Measurements from ENCODE around the gene USH1G. TPM values are rescaled to one million over a fixed set of nuclear protein-coding genes. Genes with fewer than 3 reads are reported as not detected.

The USH1G gene
- polyA plus RNA-seq, 1 donor from 2014 or later = not detected

GRCh38 chr17:74900208-74900607, 22.8 kb downstream of the USH1G start:
- Histone ChIP-seq H3K4me3 (ENCODE audit: low read length) (no peak overlapping the region), H3K79me2 (replicated peaks; ENCODE audit: insufficient read depth, low read length) (no peaks in the 10 kb centered on the region), H4K20me1 (ENCODE audit: insufficient read depth) (no peaks in the 10 kb centered on the region), H3K27ac (ENCODE audit: low read length) (no peak overlapping the region), H3K36me3 (ENCODE audit: insufficient read depth, low read length) (no peaks in the 10 kb centered on the region), H3F3A (ENCODE audit: insufficient read depth, low read length, poor library complexity, severe bottlenecking) (no peaks in the 10 kb centered on the region), H3K9me2 (ENCODE audit: insufficient read depth, low read length) (no peaks in the 10 kb centered on the region), H2AFZ (ENCODE audit: low read depth, low read length) (no peak overlapping the region), H3K4me2 (ENCODE audit: low read length) (no peak overlapping the region), H3K27me3 (ENCODE audit: insufficient read depth, low read depth, low read length) (peaks cover 15% of the 10 kb centered on the region), H3K9me3 (ENCODE audit: low read length) (no peaks in the 10 kb centered on the region), H3K9ac (ENCODE audit: low read length) (no peak overlapping the region)
- no peak for TF ChIP-seq EP300 (conservative IDR thresholded peaks at IDR 0.05; ENCODE audit: poor library complexity, severe bottlenecking)
- TF ChIP-seq SMC3 (conservative IDR thresholded peaks at IDR 0.05; ENCODE audit: poor library complexity) = no peak
- no peak for TF ChIP-seq REST (IDR thresholded peaks at IDR 0.05; ENCODE audit: borderline replicate concordance)

DNA sequence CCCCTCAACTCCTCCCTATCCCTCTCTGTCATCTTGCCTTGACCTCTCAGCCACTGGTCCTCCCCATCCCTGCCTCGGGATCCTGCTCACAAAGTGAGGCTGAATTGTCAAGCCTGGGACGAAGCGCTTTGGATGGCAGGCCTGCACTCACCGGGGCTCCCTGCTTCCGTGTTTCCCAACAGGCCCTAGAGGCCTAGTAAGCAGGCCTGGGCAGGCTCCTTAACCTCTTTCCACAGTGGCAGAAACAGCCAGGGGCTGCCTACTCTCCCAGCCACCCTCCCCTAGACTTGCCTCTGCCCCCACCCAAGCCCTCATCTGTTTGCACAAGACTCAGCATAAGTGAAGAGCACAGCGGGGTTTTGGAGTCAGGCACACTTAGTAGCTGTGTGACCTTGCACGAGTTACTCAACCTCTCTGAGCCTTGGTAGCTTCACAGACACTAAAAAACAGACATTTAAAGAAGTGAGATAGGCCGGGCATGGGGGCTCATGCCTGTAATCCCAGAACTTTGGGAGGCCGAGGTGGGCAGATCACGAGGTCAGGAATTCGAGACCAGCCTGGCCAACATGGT, 24.6 kb downstream of the USH1G start:
- TF ChIP-seq EP300 (conservative IDR thresholded peaks at IDR 0.05; ENCODE audit: poor library complexity, severe bottlenecking) = no peak
- TF ChIP-seq, protein P1, sequence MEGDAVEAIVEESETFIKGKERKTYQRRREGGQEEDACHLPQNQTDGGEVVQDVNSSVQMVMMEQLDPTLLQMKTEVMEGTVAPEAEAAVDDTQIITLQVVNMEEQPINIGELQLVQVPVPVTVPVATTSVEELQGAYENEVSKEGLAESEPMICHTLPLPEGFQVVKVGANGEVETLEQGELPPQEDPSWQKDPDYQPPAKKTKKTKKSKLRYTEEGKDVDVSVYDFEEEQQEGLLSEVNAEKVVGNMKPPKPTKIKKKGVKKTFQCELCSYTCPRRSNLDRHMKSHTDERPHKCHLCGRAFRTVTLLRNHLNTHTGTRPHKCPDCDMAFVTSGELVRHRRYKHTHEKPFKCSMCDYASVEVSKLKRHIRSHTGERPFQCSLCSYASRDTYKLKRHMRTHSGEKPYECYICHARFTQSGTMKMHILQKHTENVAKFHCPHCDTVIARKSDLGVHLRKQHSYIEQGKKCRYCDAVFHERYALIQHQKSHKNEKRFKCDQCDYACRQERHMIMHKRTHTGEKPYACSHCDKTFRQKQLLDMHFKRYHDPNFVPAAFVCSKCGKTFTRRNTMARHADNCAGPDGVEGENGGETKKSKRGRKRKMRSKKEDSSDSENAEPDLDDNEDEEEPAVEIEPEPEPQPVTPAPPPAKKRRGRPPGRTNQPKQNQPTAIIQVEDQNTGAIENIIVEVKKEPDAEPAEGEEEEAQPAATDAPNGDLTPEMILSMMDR (IDR thresholded peaks at IDR 0.05; ENCODE audit: poor library complexity, severe bottlenecking) = no peak
- TF ChIP-seq SMC3 (conservative IDR thresholded peaks at IDR 0.05; ENCODE audit: poor library complexity) = no peak
- TF ChIP-seq MXI1 (conservative IDR thresholded peaks at IDR 0.05; ENCODE audit: poor library complexity, severe bottlenecking) = no peak
- no peak for TF ChIP-seq RAD21 (conservative IDR thresholded peaks at IDR 0.05)
- TF ChIP-seq EZH2 (IDR thresholded peaks at IDR 0.05; ENCODE audit: borderline replicate concordance, insufficient read depth, low read length, poor library complexity, severe bottlenecking) = no peak
- no peak for TF ChIP-seq REST (IDR thresholded peaks at IDR 0.05; ENCODE audit: borderline replicate concordance)
- TF ChIP-seq POLR2AphosphoS5 (IDR thresholded peaks at IDR 0.05) = no peak
- no peak for TF ChIP-seq TAF1 (IDR thresholded peaks at IDR 0.05; ENCODE audit: low read depth)
- Histone ChIP-seq H3K9me3 (ENCODE audit: low read length) (no peaks in the 10 kb centered on the region), H2AFZ (ENCODE audit: low read depth, low read length) (no peak overlapping the region), H3K36me3 (ENCODE audit: insufficient read depth, low read length) (no peaks in the 10 kb centered on the region), H3K9me2 (ENCODE audit: insufficient read depth, low read length) (no peaks in the 10 kb centered on the region), H3K27ac (ENCODE audit: low read length) (no peak overlapping the region), H3K4me2 (ENCODE audit: low read length) (no peak overlapping the region), H3K79me2 (replicated peaks; ENCODE audit: insufficient read depth, low read length) (no peaks in the 10 kb centered on the region), H3F3A (ENCODE audit: insufficient read depth, low read length, poor library complexity, severe bottlenecking) (no peaks in the 10 kb centered on the region), H3K9ac (ENCODE audit: low read length) (no peak overlapping the region), H3K27me3 (ENCODE audit: insufficient read depth, low read depth, low read length) (peaks cover 32% of the 10 kb centered on the region), H3K4me3 (ENCODE audit: low read length) (no peak overlapping the region), H4K20me1 (ENCODE audit: insufficient read depth) (no peaks in the 10 kb centered on the region)

All from neural cell (in vitro differentiated cells).